GM21723 (cell line): Measurements from ENCODE around the gene IGF2.
"Not testable (repeated sequence)": the region's sequence is repeated elsewhere in the genome, so short reads cannot be mapped to it uniquely, and the experiment has no call there.

ENCODE experiments used
- ATAC-seq: cut with Tn5 transposase; IDR thresholded peaks from one replicate; pipeline ENCODE4 v1.9.1; 2021; ENCODE audit warnings: mild to moderate bottlenecking, moderate library complexity; ENCODE audit not compliant: unreplicated experiment

The IGF2 gene, protein sequence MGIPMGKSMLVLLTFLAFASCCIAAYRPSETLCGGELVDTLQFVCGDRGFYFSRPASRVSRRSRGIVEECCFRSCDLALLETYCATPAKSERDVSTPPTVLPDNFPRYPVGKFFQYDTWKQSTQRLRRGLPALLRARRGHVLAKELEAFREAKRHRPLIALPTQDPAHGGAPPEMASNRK

DNA sequence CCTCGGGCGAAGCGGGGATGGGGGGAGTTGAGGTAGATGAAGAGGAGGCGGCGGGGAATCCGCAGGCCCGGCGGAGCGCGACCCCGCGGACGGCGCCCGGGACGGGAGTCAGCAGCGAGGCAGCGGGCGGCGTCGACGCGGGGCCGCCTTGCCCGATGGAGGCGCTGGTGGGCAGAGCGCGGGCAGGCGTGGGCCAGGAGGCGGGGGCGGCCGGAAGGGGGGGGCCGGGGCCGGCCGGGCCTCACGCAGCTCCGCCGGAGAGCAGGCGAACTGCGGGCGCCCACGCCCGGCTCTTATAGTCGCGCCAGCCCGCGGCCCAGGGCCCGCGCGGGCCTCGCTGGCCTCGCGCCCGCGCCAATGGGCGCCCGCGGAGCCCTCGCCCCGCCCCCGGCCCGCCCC is at the start of gene IGF2:
Gene IGF2 (minus strand): TSS at position 267 of the 399 bp plus-strand sequence. CDS start 3,866 bp downstream, outside the sequence.
- no peak for ATAC-seq

DNA sequence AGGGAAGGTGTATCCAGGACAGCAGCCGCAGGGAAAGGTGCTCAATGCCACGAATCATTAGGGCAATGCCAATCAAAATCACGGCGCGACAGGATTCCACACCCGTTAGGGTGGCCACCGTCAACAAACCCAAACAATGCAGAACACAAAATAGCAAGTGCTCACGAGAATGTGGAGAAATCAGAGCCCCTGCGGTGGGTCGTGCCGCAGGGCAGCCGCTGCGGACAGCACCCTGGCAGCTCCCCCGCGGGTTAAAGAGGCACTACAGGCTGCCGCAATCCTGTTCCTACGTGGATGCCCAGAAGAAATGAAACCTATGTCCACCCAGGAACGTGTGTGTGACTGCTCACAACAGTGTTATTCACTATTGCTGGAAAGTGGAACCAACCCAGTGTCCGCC is 49.6 kb upstream of the IGF2 start:
- no peak for ATAC-seq

DNA sequence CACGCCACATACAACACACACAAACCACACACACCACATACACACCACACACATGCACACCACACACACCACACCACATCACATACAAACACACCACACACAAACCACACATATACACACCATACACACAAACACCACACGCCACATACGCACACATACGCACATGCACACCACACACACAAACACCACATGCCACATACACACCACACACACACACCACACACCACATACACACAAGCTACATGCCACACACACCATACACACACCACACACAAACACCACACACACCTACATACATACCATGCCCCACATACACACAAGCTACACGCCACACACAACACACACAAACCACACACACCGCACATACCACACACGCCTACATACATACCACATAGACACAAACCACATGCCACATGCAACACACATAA is 48.1 kb upstream of the IGF2 start:
- no peak for ATAC-seq

DNA sequence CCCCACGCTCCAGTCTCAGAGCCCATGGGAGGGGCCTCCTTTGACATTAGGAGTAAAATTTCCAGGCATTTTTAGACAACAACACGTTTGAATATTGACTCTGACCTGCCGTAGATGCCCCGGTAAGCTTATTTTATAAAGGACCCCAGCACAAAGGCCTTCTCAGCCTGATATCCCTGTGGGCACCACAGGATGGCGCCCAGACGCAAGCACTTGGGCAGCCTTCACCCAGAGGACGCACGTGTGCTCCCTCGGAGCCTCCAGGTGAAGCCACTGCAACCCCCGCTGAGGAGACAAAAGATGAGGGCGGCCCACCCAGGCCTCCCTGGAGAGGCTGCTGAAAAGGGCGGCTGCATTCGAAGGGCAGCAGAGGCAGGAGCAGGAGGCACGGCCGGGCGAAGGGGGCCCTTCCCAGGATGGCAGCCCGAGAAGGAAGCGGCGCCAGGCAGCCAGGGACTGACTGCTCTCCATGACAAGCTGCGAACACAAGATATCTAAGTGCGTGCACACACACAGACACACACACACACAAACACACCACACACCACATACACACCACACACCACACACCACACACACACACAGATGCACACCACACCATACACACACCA is 47.6 kb upstream of the IGF2 start:
- no peak for ATAC-seq

DNA sequence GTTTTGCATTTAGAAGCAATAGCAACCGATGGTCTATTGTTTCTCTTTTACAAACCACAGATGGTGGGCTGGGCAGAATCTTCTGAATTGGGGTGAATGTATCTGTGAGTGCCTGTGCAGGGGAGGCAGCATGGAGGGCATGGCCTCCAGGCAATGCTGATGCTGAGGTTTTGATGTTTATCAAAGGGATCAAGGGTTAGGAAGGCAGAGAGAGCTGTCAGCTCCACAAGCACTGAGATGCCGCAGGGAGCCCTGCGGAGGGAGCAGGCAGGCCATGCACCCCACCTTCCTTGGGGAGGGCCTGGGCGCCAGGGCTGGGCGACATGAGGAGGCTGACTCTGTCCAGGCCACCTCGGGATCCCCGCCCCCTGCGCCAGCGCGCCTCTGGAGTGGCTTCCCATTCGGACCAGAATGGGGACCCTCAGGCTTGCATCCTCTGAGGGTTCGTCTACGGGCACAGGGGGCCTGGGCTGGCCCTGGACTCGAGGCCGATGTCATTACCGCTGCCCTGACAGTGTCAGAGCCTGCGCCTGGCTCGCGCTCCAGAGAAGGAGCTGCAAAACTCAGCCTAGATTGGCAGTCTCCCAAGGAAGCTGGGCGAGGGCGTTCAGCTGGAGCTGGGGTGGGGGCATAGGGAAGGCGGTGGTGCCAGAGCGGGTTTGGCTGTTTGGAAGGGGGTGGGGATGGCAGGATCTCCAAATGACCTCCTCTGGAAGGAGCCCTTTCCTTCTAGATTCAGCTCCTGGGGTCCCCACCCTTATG is 46.3 kb upstream of the IGF2 start:
- no peak for ATAC-seq

DNA sequence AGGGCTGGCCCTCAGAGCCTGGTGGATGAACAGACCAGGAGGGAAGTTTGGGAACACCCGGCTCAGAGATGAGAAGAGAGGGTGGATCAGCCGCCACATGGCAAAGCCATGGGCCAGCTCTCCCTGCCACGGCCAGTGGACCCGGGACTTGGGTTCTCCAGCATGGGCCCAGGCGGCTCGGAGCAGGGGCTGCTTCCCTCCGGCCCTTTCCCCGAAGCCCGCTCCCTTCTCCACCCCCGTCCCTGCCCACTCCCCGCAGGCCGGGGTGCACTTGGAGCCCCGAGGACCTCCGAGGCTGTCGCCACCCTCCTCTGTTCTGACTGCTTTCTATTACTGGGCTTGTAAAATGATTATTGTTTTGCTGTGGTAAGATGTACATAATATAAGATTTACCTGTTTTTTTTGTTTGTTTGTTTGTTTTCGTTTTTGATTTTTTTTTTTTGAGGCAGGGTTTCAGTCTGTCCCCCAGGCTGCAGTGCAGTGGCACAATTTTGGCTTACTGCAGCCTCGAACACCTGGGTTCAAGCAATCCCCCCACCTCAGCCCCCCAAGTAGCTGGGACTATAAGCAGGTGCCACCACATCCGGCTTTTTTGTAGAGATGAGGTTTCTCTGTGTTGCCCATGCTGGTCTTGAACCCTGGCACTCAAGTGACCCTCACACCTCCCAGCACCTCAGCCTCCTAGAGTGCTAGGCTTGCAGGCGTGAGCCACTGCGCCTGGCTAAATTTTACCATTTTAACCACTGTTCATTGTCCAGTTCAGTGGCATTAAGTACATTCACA is 43.7 kb upstream of the IGF2 start:
- no peak for ATAC-seq

DNA sequence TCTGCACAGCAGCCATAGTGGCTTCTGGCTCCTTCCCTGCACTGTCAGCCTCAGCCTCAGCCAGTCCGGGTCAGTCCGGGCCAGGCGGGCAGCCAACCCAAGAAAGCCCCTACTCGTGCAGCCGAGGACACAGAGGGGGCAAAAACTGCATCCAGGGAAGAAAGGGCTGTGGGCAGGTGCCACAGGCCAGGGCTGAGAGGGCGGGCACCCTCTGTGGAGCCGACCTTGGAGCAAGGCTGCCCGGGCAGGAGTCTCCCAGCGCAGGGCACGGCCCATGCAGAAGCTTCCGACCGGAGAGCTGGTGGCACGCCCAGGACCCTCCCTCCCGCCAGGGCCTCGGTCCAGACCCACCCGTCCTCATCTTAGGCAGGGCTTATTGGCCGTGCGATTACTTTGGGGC is 42.9 kb upstream of the IGF2 start:
- ATAC-seq = no peak

DNA sequence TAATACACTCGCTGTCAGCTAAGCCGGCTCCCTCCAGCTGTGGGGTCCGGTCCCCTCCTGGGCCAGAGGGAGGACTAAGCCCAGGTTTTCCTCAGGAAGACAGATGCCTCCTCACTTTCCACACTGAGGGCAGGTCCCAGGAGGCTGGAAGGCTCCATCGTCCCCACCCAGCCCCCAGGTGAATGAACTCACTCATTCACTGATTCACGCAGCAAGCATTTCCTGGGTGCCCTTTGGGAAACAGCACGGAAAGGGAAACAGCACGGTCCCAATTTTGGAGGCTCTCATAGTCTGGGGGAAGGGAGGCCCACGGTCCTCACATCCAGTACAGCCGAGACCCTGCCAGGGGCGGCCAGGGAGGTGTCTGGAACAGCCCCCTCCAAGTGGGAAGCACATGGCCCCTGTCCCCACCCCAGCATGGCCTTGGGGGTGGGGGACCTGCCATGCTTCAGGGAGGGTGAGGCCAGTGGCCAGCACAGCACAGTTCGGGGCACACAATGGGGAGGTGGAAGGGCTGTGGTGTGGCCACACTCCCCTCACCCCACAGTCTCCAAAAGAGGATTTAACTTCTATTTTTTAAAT is 41.7 kb upstream of the IGF2 start:
- ATAC-seq = no peak

DNA sequence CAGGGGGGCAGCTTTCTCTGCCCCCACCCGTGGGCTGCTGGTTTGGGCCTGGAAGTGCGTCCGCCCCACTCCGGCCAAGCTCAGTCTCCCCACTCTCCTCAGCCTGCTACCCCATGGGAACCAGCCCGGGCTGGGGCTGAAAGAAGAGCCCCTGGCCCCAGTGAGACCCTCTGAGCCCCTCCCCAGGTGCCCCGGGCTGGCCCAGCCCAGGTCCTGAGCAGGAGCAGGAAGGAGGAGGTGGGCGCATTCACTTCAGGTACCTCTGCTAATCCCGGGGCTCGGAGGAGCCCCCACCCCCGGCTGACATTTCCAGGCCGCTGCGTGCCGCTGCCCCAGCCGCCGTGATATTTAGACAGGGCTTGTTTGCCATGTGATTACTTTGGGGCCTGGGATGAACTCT is 41.2 kb upstream of the IGF2 start:
- ATAC-seq = no peak

DNA sequence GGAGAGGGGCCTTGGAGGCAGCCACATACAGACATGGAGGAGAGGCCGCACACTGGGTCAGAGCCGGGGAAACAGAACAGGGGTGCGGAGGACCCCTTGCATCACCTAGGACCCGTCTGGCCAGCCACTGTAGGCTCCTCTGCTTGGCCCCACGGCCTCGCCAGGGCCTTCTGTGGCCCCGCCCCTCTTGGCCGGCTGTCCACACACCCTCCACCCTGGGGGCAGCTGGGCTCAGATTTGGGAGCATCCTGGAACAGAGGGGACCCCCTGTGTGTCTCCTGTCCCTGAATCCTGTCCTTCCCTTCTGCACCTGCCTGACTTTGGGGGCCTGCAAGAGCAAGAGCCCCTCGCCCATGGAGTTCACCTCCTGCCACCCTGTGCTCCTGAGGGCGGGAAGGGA is 40.3 kb upstream of the IGF2 start:
- ATAC-seq = no peak

DNA sequence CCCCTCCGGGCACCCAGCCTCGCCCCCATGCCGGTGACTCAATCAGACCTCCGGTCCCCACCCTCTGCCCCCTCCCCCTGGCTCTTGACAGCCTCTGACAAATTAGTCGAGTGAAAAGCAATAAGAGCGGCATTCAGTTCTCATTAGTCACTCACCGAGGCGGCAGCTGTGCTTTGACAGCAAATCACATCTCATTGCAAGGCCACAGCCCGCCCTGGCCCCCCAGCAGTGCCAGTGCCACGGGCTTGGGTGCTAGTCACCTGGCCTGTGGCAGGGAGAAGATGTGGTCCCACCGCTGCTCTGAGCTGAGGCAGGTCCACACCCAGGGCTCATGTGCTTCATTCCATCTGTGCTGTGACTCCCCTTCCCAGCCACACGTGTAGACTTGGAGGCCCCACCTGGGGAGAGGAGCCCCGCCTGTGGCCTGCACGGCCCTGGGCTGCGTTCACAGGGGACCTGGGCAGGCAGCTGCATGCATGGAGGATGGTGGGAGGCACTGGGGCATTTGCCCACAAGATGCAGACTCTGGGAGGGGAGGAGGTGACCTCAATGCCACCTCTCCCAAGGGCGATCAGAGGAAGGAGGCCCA is 39.8 kb upstream of the IGF2 start:
- ATAC-seq = no peak

DNA sequence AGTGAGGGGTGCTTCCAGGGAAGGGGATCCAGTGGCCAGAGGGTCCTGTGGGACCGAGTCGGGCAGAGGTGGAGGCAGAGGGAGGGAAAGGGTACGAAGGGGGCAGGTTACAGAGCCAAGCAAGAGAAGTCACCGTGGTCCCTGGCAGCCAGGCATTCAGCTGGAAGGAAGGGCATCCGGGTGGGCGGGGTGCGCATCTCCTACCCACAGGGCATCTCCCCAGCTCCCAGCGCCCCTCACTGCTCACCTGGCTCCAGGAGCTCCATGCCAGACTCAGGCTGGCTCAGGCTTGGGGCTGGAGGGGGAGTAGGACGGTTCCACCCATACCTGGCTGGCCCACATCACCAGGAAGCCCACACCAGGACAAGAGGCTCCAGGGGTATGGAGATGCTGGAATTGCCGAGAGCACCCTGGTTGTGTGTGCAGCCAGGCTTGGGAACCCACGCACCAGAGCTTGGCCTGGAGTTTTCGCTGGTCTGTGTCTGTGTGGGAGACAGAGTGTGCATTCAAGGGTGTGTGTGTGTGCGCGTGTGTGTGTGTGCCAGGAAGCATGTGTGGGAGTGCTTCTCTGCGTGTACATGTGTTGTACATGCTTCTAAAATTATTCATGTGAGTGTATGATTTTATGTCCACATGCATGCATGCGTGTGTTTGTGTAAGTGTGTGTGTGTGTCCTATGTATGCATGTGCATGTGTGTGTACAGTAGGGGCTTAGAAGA is 39.0 kb upstream of the IGF2 start:
- ATAC-seq = not testable (repeated sequence)

DNA sequence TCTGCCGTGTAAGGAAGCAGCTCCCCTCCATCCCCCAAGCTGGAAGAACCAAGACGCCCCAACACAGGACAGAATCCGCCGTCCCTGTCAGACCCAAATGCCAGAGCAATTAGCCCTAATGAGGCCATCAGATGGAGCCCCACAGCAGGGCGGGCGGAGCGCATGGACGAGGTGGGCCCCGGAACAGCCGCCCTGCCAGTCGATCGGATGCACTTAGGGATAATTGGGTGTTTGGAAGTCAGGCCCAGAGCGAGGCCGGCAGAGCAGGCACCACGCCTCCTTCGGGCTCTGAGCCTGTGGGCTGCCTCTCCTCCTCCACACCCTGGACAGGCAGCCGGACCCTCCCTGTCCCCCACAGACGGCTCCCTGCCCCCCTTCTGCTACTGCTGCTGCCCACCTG is 37.9 kb upstream of the IGF2 start:
- no peak for ATAC-seq

DNA sequence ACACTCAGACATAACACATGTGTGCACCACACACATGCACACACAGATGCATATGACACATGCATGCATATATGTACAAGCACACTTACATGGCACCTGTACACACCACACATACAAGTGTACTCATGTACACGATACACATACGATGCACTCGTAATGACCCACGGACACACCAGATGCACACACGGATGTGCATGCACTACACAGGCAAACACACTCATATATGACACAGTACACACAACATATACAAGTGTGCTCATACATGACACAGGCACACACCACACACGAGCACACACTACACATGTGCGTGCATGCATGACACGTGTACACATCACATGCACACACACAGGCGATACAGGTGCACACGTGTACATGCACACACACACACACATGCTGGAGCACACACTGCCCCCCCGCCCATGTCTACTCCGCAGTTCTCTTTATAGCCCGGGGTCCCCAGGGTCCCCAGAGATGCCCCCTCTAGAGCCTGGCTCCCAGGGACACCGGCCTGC is 37.3 kb upstream of the IGF2 start:
- ATAC-seq = no peak

DNA sequence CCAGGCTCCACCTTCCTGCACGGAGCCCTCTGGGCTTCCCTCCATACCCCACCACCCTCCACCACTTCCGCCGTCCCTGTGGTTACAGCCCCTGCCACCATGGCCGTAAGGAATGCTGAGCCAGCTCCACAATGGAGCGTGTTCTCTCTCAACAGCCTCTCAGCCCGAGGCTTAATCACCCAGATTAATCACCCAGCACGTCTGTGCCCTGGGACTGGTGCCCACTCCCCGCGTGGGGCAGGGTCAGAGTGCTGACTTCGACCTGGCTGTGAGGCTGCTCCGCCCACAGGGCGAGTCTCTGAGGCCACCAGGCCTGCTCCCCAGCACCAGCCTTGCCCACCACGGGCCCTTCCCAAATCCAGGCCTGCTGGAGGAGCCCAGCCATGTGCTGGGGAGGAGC is 36.5 kb upstream of the IGF2 start:
- no peak for ATAC-seq

DNA sequence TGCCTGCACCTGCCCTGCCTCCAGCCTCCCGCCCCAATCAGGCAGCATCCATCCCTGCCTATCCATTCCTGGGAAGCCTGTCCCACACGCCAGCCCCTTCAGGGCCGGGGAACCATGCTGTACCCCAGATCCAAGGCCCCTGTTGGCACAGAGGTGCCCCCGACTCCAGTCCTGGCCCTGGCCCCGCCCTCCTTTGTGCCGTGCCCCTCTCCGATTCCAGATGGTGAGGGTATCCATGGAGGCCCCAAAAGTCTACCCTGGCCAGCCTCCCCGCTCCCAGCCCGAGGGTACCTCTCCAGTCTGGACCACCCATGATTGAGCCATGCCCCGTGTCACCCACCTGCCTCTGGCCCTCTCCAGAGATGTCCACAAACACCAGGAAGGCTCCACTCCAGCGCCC is 35.2 kb upstream of the IGF2 start:
- ATAC-seq = no peak

DNA sequence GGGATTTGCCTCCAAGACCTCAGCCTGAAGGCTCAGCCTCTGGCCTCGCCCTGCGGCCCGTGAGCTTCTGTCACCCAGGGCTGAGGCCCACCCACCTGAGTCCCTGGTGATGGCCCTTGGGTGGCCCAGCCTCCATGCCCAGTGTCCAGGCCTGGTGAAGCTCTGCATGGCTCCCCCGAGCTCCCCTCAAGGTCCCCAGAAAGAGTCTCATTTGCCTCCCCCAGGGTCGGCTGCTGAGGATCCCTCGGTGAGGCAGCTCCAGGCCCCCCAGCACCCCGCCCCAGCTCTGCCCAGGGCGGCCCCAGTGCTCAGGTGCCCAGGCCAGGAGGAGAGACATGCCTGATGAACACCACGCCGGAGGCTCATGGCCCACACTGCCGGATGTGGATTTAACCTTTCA is 34.6 kb upstream of the IGF2 start:
- ATAC-seq = no peak

DNA sequence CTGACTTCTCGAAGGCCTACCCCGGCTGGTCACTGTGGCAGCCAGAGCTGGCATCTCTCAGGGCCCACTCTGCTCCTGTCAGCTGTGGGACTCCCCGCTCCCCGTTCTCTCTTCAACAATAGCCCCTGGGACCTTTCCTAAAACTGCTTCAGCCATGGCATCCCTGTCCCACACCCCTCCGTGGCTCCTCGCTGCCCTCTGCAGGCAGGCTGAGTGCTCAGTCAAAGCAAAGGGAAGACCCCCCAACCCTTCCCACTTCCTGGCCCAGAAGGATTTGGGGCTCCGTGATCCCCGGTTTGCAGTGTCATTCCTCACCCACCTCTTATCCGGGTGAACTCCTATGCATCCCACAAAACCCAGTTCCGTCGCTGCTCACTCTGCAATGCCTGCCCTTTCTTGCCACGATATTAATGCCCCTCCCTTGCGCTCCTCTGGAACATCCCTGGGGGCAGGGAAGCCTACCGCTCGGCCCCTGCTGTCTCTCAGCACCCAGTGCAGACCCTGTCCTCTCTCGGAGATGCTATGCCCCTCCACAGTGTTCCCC is 34.0 kb upstream of the IGF2 start:
- ATAC-seq = no peak

DNA sequence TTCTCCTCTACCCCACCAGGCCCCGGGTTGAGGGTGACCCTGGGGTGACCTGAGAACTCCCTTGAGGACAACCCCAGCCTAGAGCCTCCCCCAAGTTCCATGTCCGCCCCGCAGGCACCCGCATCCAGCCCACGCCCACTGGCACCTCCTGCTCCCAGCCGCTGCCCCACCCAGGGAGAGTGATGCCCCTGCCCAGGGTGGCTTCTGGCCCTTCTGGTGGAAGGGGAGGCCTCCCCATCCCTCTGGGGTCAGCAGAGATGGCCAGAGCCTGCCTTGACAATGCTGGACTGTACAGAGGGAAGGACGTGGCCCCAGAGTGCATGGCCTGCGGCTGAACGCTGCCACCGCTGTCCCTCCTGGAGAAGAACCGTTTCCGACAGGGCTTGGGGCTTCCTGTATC is 33.5 kb upstream of the IGF2 start:
- ATAC-seq = no peak

DNA sequence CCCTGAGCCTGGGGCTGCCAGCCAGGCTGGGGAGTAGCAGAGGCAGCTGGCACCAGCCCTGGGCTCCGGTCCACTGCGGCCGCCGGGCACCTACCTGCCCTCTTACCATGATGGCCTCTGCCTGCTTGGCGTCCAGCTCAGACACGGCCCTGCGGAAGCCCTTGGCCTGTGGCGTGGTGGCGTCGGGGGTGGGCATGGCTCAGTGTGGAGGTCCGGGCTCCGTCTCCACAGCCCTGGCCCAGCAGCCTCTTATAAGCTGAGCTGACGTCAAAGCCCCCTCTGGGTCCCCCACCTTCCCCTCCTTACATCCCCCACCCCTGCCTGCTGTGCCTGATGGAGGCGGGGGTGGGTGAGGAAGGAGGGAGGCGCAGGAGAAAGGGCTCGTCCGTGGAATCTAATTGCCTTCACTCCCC is 32.4 kb upstream of the IGF2 start, which contains the start of gene TH:
Gene TH (minus strand): TSS at position 225 of the 413 bp plus-strand sequence. CDS start 29 bp downstream, at position 196.
- ATAC-seq = no peak
